Upper lobe of left lung (tissue), 6 donors: ENCODE measurements around the gene RRP1. TPM values are rescaled to one million over a fixed set of nuclear protein-coding genes. Genes with fewer than 3 reads are reported as not detected.

Source experiments
- ATAC-seq, 2 donors: fragments of 200-7000 bp; cut with Tn5 transposase; one replicate each; pipeline ENCODE4 v1.9.1; 2022; ENCODE audit warnings: mild to moderate bottlenecking in 2 of 2, moderate library complexity in 2 of 2; ENCODE audit not compliant: low FRiP score in 2 of 2
- DNase-seq, 2 donors: peaks; one replicate each; pipeline ENCODE4 v3.0.0-alpha.2; 2019 to 2020
- H3K27ac ChIP-seq, 4 donors: fragments of 200-600 bp; sonication (generic); one replicate each; pipeline ENCODE4 v1.5.1; 2016 to 2019
- H3K27me3 ChIP-seq, 4 donors: fragments of 200-600 bp; sonication (generic); one replicate each; pipeline ENCODE4 v1.5.1; 2017 to 2019
- H3K36me3 ChIP-seq, 4 donors: fragments of 200-600 bp; sonication (generic); one replicate each; pipeline ENCODE4 v1.5.1; 2016 to 2019
- H3K4me1 ChIP-seq, 4 donors: fragments of 200-600 bp; sonication (generic); one replicate each; pipeline ENCODE4 v1.5.1; 2018 to 2019
- H3K4me3 ChIP-seq, 4 donors: fragments of 200-600 bp; sonication (generic); one replicate each; pipeline ENCODE4 v1.5.1; 2017 to 2019; ENCODE audit warnings: mild to moderate bottlenecking in 2 of 4, moderate library complexity in 1 of 4
- H3K9me3 ChIP-seq, 4 donors: fragments of 200-600 bp; sonication (generic); one replicate each; pipeline ENCODE4 v1.5.1; 2018 to 2019
- EP300 ChIP-seq, 4 donors: sonication (generic); formaldehyde crosslinking; IDR thresholded peaks; one replicate each; pipeline ENCODE4 v1.5.1; 2017; ENCODE audit warnings: antibody characterized with exemption in 4 of 4, control low read depth in 2 of 4
- POLR2A ChIP-seq, 4 donors: fragments of 450-650 bp; IDR thresholded peaks; one replicate each; pipeline ENCODE4 v1.5.1; 2016 to 2017; ENCODE audit warnings: antibody characterized with exemption in 4 of 4, mild to moderate bottlenecking in 2 of 4
- POLR2AphosphoS5 ChIP-seq, 2 donors: sonication (generic); formaldehyde crosslinking; IDR thresholded peaks; one replicate each; pipeline ENCODE4 v1.5.1; 2017; ENCODE audit warnings: antibody characterized with exemption in 2 of 2
- WGBS, 2 donors: methylation state at CpG; one replicate each; pipeline ENCODE4 v1.1.5; 2017 to 2018; 5-methylcytosine and 5-hydroxymethylcytosine counted together
- total RNA-seq, 6 donors: library from RNA; depleted of rRNA in 4 of 6; stranded (reverse); fragments of >200 nt in 4 of 6; gene quantifications; one replicate each; pipeline versions ENCODE4 v1.1.0 to v1.2.1, GENCODE V29; 2016 to 2021
- TF ChIP-seq, protein P1 (sequence below), 6 experiments: fragments of 450-650 bp in 4 of 6; fragments of 200-600 bp in 2 of 6; sonication (generic) in 2 of 6; IDR thresholded peaks; one replicate each; pipeline ENCODE4 v1.5.1; 2016 to 2019; ENCODE audit warnings: antibody characterized with exemption in 6 of 6
- donor health status: DM: no; HTN: no; CAD: no; lungs with moderate emphysema.
- donor health status: DM: no; HTN: yes; CAD: no; lungs with severe emphysema.

RRP1 gene
- total RNA-seq, 6 donors from 2014 or later, result 12.0 to 25.1 (median 20.9) TPM

DNA sequence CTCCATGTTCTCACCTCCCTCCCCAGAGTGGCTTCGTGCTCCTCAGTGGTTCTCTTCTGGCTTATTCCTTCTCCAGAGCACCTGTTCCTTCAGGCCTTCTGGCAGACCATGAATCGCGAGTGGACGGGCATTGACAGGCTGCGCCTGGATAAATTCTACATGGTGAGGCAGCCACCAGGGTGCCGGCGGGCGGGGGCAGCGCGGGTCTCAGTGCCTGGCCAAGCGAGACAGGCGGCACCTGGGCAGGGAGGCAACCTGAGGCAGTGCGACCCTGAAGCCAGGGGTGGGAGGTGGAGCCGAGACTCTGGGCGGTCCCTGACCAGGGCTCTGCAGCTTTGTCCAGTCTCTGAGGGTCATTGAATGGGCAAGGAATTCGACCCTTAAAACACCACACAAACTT lies 3.9 kb downstream of the RRP1 start:
- TF ChIP-seq POLR2A (IDR thresholded peaks at IDR 0.05), result no peak
- TF ChIP-seq POLR2AphosphoS5 (IDR thresholded peaks at IDR 0.05), result no peak
- no peak for TF ChIP-seq EP300 (IDR thresholded peaks at IDR 0.05)
- TF ChIP-seq, protein P1, sequence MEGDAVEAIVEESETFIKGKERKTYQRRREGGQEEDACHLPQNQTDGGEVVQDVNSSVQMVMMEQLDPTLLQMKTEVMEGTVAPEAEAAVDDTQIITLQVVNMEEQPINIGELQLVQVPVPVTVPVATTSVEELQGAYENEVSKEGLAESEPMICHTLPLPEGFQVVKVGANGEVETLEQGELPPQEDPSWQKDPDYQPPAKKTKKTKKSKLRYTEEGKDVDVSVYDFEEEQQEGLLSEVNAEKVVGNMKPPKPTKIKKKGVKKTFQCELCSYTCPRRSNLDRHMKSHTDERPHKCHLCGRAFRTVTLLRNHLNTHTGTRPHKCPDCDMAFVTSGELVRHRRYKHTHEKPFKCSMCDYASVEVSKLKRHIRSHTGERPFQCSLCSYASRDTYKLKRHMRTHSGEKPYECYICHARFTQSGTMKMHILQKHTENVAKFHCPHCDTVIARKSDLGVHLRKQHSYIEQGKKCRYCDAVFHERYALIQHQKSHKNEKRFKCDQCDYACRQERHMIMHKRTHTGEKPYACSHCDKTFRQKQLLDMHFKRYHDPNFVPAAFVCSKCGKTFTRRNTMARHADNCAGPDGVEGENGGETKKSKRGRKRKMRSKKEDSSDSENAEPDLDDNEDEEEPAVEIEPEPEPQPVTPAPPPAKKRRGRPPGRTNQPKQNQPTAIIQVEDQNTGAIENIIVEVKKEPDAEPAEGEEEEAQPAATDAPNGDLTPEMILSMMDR (IDR thresholded peaks at IDR 0.05), result no peak
- no peak for ATAC-seq
- H3K36me3 ChIP-seq, result peaks cover 10 to 66% (median 61%) of the 10 kb centered on the region in 4 donors

GRCh38 chr21:43794311-43794710 lies 4.9 kb downstream of the RRP1 start:
- 93 to 100% methylated on average over 3 to 12 of the region's 12 CpGs for WGBS, 2 donors
- ATAC-seq, result no peak
- Histone ChIP-seq H3K4me1 (peaks cover 12 to 20% (median 13%) of the 10 kb centered on the region in 4 donors), H3K27me3 (no peaks in the 10 kb centered on the region), H3K9me3 (no peaks in the 10 kb centered on the region), H3K27ac (no peak overlapping the region), H3K4me3 (no peak overlapping the region), H3K36me3 (peaks cover 10 to 77% (median 72%) of the 10 kb centered on the region in 4 donors)
- TF ChIP-seq, protein P1 (IDR thresholded peaks at IDR 0.05), result no peak
- TF ChIP-seq POLR2AphosphoS5 (IDR thresholded peaks at IDR 0.05) (no peak), EP300 (IDR thresholded peaks at IDR 0.05) (no peak), POLR2A (IDR thresholded peaks at IDR 0.05) (no peak)
- peak in 1 of 2 donors; percentile 74 for DNase-seq

More for the DNA sequence above, 3.9 kb downstream of the RRP1 start:
- H3K27me3 ChIP-seq, result no peaks in the 10 kb centered on the region
- no peak overlapping the region for H3K27ac ChIP-seq
- no peaks in the 10 kb centered on the region for H3K9me3 ChIP-seq
- WGBS, 2 donors, result 95 to 96% methylated on average over 9 to 16 of the region's 16 CpGs
- H3K4me3 ChIP-seq, result no peak overlapping the region
- peak in 1 of 2 donors; percentile 80 for DNase-seq
- H3K4me1 ChIP-seq, result peaks cover 12 to 27% (median 17%) of the 10 kb centered on the region in 4 donors

- H3K36me3 ChIP-seq, result peaks cover 10 to 82% (median 77%) of the 10 kb centered on the region in 4 donors
- TF ChIP-seq, protein P1 (IDR thresholded peaks at IDR 0.05), result no peak
- TF ChIP-seq POLR2AphosphoS5 (IDR thresholded peaks at IDR 0.05) (no peak), POLR2A (IDR thresholded peaks at IDR 0.05) (no peak), EP300 (IDR thresholded peaks at IDR 0.05) (no peak)
- H3K9me3 ChIP-seq, result no peaks in the 10 kb centered on the region
- peaks cover 11 to 18% (median 13%) of the 10 kb centered on the region in 4 donors for H3K4me1 ChIP-seq
- ATAC-seq, result no peak
- no peaks in the 10 kb centered on the region for H3K27me3 ChIP-seq
- 90 to 94% methylated on average over 9 to 14 of the region's 14 CpGs for WGBS, 2 donors
- no peak overlapping the region for H3K27ac ChIP-seq
- no peak overlapping the region for H3K4me3 ChIP-seq
- peak in 1 of 2 donors; percentile 55 for DNase-seq
Observed at GRCh38 chr21:43794857-43795256, 5.5 kb downstream of the RRP1 start.

DNA sequence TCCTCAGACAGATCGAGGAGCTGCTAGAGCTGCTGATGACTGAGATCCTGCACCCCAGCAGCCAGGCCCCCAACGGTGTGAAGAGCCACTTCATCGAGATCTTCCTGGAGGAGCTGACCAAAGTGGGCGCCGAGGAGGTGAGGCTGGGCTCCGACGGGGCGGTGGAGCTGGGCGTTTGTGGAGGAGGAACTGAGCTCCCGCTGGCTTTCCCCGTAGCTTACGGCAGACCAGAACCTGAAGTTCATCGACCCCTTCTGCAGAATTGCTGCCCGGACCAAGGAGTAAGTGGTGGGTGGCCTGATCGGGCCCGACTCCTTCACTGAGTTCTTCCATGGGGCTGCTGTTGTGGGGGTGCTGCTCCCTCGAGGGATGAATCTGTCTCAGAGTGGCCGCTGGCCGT lies 8.0 kb downstream of the RRP1 start:
- Histone ChIP-seq H3K27me3 (no peaks in the 10 kb centered on the region), H3K4me1 (no peaks in the 10 kb centered on the region), H3K4me3 (no peak overlapping the region), H3K27ac (no peak overlapping the region), H3K36me3 (peaks cover 16 to 100% (median 94%) of the 10 kb centered on the region in 4 donors), H3K9me3 (no peaks in the 10 kb centered on the region)
- peak in 1 of 2 donors; percentile 49 for DNase-seq
- TF ChIP-seq POLR2AphosphoS5 (IDR thresholded peaks at IDR 0.05) (no peak), EP300 (IDR thresholded peaks at IDR 0.05) (no peak), POLR2A (IDR thresholded peaks at IDR 0.05) (no peak)
- TF ChIP-seq, protein P1 (IDR thresholded peaks at IDR 0.05), result no peak
- 84 to 93% methylated on average over 8 to 19 of the region's 19 CpGs for WGBS, 2 donors
- no peak for ATAC-seq
